Measurements from ENCODE around the gene DGCR6. TPM values are rescaled to one million over a fixed set of nuclear protein-coding genes. Genes with fewer than 3 reads are reported as not detected.
"Not testable (repeated sequence)": the region's sequence is repeated elsewhere in the genome, so short reads cannot be mapped to it uniquely, and the experiment has no call there.

Gene DGCR6
- total RNA-seq, 1 experiment from 2014 or later = 6.7 TPM

- H3K4me1 ChIP-seq (ENCODE audit: low read length); H3K9ac ChIP-seq (ENCODE audit: low read length); DNase-seq; H3K9me3 ChIP-seq (ENCODE audit: low read length); H3K27me3 ChIP-seq (ENCODE audit: low read length); H4K20me1 ChIP-seq (ENCODE audit: insufficient read depth, low read depth, low read length); H3K4me2 ChIP-seq (ENCODE audit: low read depth, low read length, poor library complexity, severe bottlenecking); H3K36me3 ChIP-seq (ENCODE audit: insufficient read depth, low read length); H2AFZ ChIP-seq (ENCODE audit: low read length); H3K27ac ChIP-seq (ENCODE audit: low read length); H3K79me2 ChIP-seq (ENCODE audit: low read length); H3K9me2 ChIP-seq (replicated peaks; ENCODE audit: insufficient read depth, low read length); H3K4me3 ChIP-seq (ENCODE audit: low read length): not testable (repeated sequence)
Observed at GRCh38 chr22:18906410-18906745, 258 bp downstream of the DGCR6 start.

- no peak overlapping the region for H3K27ac ChIP-seq (ENCODE audit: low read length)
- no peaks in the 10 kb centered on the region for H4K20me1 ChIP-seq (ENCODE audit: insufficient read depth, low read depth, low read length)
- no peaks in the 10 kb centered on the region for H3K4me1 ChIP-seq (ENCODE audit: low read length)
- H2AFZ ChIP-seq (ENCODE audit: low read length) = no peak overlapping the region
- no peaks in the 10 kb centered on the region for H3K27me3 ChIP-seq (ENCODE audit: low read length)
- no peak overlapping the region for H3K4me3 ChIP-seq (ENCODE audit: low read length)
- H3K9me3 ChIP-seq (ENCODE audit: low read length) = no peaks in the 10 kb centered on the region
- no peaks in the 10 kb centered on the region for H3K9me2 ChIP-seq (replicated peaks; ENCODE audit: insufficient read depth, low read length)
- H3K4me2 ChIP-seq (ENCODE audit: low read depth, low read length, poor library complexity, severe bottlenecking) = no peak overlapping the region
- H3K79me2 ChIP-seq (ENCODE audit: low read length) = no peaks in the 10 kb centered on the region
- no peak overlapping the region for H3K9ac ChIP-seq (ENCODE audit: low read length)
- H3K36me3 ChIP-seq (ENCODE audit: insufficient read depth, low read length) = no peaks in the 10 kb centered on the region
- no peak for DNase-seq
Observed at GRCh38 chr22:18906896-18907295, 776 bp downstream of the DGCR6 start.

- no peaks in the 10 kb centered on the region for H3K79me2 ChIP-seq (ENCODE audit: low read length)
- no peaks in the 10 kb centered on the region for H4K20me1 ChIP-seq (ENCODE audit: insufficient read depth, low read depth, low read length)
- no peaks in the 10 kb centered on the region for H3K4me1 ChIP-seq (ENCODE audit: low read length)
- no peaks in the 10 kb centered on the region for H3K9me2 ChIP-seq (replicated peaks; ENCODE audit: insufficient read depth, low read length)
- H3K4me2 ChIP-seq (ENCODE audit: low read depth, low read length, poor library complexity, severe bottlenecking) = no peak overlapping the region
- no peak overlapping the region for H3K27ac ChIP-seq (ENCODE audit: low read length)
- H3K27me3 ChIP-seq (ENCODE audit: low read length) = no peaks in the 10 kb centered on the region
- H3K4me3 ChIP-seq (ENCODE audit: low read length) = no peak overlapping the region
- H3K9ac ChIP-seq (ENCODE audit: low read length) = no peak overlapping the region
- no peaks in the 10 kb centered on the region for H3K9me3 ChIP-seq (ENCODE audit: low read length)
- H3K36me3 ChIP-seq (ENCODE audit: insufficient read depth, low read length) = no peaks in the 10 kb centered on the region
- DNase-seq = no peak
- no peak overlapping the region for H2AFZ ChIP-seq (ENCODE audit: low read length)
Observed at GRCh38 chr22:18909556-18909955, 3.4 kb downstream of the DGCR6 start.

- not testable (repeated sequence) for H4K20me1 ChIP-seq (ENCODE audit: insufficient read depth, low read depth, low read length); H3K79me2 ChIP-seq (ENCODE audit: low read length); H2AFZ ChIP-seq (ENCODE audit: low read length); H3K27me3 ChIP-seq (ENCODE audit: low read length); H3K4me2 ChIP-seq (ENCODE audit: low read depth, low read length, poor library complexity, severe bottlenecking); H3K36me3 ChIP-seq (ENCODE audit: insufficient read depth, low read length); H3K9me3 ChIP-seq (ENCODE audit: low read length); H3K4me1 ChIP-seq (ENCODE audit: low read length); DNase-seq; H3K9ac ChIP-seq (ENCODE audit: low read length); H3K4me3 ChIP-seq (ENCODE audit: low read length); H3K9me2 ChIP-seq (replicated peaks; ENCODE audit: insufficient read depth, low read length); H3K27ac ChIP-seq (ENCODE audit: low read length)
Observed at GRCh38 chr22:18911535-18911934, 5.4 kb downstream of the DGCR6 start.

GRCh38 chr22:18912264-18912946 is 6.3 kb downstream of the DGCR6 start:
- H3K79me2 ChIP-seq (ENCODE audit: low read length); H3K27ac ChIP-seq (ENCODE audit: low read length); H2AFZ ChIP-seq (ENCODE audit: low read length); H3K9me3 ChIP-seq (ENCODE audit: low read length); H3K27me3 ChIP-seq (ENCODE audit: low read length); H4K20me1 ChIP-seq (ENCODE audit: insufficient read depth, low read depth, low read length); H3K9ac ChIP-seq (ENCODE audit: low read length); H3K4me1 ChIP-seq (ENCODE audit: low read length); H3K9me2 ChIP-seq (replicated peaks; ENCODE audit: insufficient read depth, low read length); H3K4me3 ChIP-seq (ENCODE audit: low read length); DNase-seq; H3K36me3 ChIP-seq (ENCODE audit: insufficient read depth, low read length); H3K4me2 ChIP-seq (ENCODE audit: low read depth, low read length, poor library complexity, severe bottlenecking): not testable (repeated sequence)

- not testable (repeated sequence) for H3K4me3 ChIP-seq (ENCODE audit: low read length); H3K4me2 ChIP-seq (ENCODE audit: low read depth, low read length, poor library complexity, severe bottlenecking); H3K79me2 ChIP-seq (ENCODE audit: low read length); DNase-seq; H3K27me3 ChIP-seq (ENCODE audit: low read length); H3K9me2 ChIP-seq (replicated peaks; ENCODE audit: insufficient read depth, low read length); H4K20me1 ChIP-seq (ENCODE audit: insufficient read depth, low read depth, low read length); H3K4me1 ChIP-seq (ENCODE audit: low read length); H3K9me3 ChIP-seq (ENCODE audit: low read length); H2AFZ ChIP-seq (ENCODE audit: low read length); H3K36me3 ChIP-seq (ENCODE audit: insufficient read depth, low read length); H3K27ac ChIP-seq (ENCODE audit: low read length); H3K9ac ChIP-seq (ENCODE audit: low read length)
Observed at GRCh38 chr22:18914558-18914957, 8.4 kb downstream of the DGCR6 start.

GRCh38 chr22:18915550-18915949 is 9.4 kb downstream of the DGCR6 start:
- H3K4me2 ChIP-seq (ENCODE audit: low read depth, low read length, poor library complexity, severe bottlenecking); H3K9me3 ChIP-seq (ENCODE audit: low read length); H3K27me3 ChIP-seq (ENCODE audit: low read length); H3K9ac ChIP-seq (ENCODE audit: low read length); H2AFZ ChIP-seq (ENCODE audit: low read length); H3K36me3 ChIP-seq (ENCODE audit: insufficient read depth, low read length); DNase-seq; H3K4me3 ChIP-seq (ENCODE audit: low read length); H3K79me2 ChIP-seq (ENCODE audit: low read length); H4K20me1 ChIP-seq (ENCODE audit: insufficient read depth, low read depth, low read length); H3K9me2 ChIP-seq (replicated peaks; ENCODE audit: insufficient read depth, low read length); H3K27ac ChIP-seq (ENCODE audit: low read length); H3K4me1 ChIP-seq (ENCODE audit: low read length): not testable (repeated sequence)

GRCh38 chr22:18917818-18918217 is 11.7 kb downstream of the DGCR6 start:
- H3K27me3 ChIP-seq (ENCODE audit: low read length); H3K4me3 ChIP-seq (ENCODE audit: low read length); H3K9me2 ChIP-seq (replicated peaks; ENCODE audit: insufficient read depth, low read length); H3K9ac ChIP-seq (ENCODE audit: low read length); H3K36me3 ChIP-seq (ENCODE audit: insufficient read depth, low read length); H3K79me2 ChIP-seq (ENCODE audit: low read length); H3K4me2 ChIP-seq (ENCODE audit: low read depth, low read length, poor library complexity, severe bottlenecking); H4K20me1 ChIP-seq (ENCODE audit: insufficient read depth, low read depth, low read length); H3K27ac ChIP-seq (ENCODE audit: low read length); H3K4me1 ChIP-seq (ENCODE audit: low read length); H3K9me3 ChIP-seq (ENCODE audit: low read length); H2AFZ ChIP-seq (ENCODE audit: low read length): not testable (repeated sequence)
- peak; percentile 9 for DNase-seq

All from Karpas-422 (cell line).